DMS53 treated with DMSO at 0.1 percent for 48 hours (cell line): ENCODE measurements around the gene FAM13A.
"Not testable (repeated sequence)": the region's sequence is repeated elsewhere in the genome, so short reads cannot be mapped to it uniquely, and the experiment has no call there.

ENCODE experiments used
- DNase-seq: peaks from one replicate; lab custom pipeline; 2025; ENCODE audit not compliant: unreplicated experiment; lab: John Stamatoyannopoulos, UW

Gene FAM13A

DNA sequence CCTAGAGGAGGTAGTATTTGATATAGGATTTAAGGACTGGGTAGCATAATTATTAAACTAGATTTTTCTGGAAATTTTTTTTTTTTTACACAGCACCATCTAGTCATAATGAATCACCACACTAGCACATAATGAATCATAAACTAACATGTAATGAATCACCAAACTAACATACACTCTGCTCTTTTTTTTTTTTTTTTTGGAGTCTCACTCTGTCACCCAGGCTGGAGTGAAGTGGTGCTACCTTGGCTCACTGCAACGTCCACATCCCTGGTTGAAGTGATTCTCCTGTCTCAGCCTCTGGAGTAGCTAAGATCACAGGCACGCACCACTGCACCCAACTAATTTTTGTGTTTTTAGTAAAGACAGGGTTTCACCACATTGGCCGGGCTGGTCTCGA, 92.5 kb downstream of the FAM13A start:
- peak; percentile 54 for DNase-seq

DNA sequence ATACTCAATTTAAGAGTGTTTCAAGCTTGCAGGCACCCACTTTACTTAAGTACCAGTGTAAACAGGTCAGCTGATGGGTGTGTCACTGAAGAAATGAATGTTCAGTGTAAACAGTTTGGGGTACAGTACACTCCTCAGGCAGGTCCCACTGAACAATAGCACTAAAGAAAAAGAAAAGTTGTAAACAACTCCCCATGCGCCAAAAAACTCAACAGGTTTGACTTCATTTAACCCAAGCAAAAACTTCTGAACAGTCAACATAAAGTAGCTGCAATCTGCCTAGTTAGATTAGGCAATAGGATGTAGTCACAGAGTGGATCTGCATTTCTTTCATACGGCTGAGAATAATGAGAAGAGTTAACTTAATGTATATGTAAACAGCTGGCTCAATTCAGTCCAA, 93.2 kb downstream of the FAM13A start:
- DNase-seq, result peak; percentile 39

DNA sequence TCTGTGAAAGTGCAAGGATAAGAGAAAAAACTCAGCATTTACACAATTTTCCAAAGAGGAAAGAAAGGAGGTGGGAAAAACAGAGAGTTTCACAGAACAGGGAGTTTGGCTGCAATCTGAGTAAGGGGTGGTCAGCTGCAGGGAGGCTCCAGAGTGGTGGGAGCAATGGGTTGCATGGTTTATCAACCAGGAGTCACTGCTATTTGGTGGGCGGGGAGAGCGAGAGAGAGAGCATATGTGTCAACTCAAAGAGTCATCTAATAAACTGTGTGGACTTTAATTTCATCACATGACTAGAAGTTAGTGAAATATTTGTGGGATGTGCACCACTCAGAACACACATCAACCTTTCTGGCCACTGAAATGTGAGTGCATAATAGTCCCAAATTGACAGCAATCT, 94.6 kb downstream of the FAM13A start:
- DNase-seq, result no peak

DNA sequence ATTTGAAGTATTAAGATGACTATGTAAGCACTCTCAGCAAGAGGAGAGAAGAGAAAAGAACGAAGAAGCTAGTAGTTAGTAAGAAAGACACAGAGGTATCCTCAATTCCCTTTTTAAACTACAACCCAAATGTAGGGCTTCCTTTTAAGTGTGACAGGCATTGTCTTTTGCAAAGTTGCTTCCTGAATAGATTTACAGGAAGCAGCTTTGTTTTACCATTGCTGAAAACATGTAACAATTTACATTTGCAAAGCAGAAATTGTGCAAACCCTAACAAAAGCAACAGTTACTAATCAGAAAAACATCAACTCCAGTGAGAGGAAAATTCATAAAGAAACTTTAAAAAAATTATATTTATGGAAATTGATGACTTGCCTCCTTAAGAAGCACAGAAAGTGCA, 96.4 kb downstream of the FAM13A start:
- no peak for DNase-seq

DNA sequence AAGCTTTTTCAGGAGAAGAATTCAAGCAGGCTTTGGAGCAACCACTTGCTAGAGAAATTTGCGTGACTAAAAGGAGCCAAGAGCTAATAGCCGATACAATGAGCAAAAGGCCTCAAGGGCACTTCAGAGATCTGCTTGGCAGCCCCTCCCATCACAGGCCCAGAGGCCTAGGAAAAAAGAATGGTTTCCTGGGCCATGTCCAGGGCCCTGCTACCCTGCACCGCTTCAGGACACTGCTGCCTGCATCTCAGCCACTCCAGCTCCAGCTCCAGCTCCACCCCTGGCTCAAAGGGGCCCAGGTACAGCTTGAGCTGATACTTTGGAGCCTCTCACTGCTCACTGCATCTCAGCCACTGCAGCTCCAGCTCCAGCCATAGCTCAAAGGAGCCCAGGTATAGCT, 98.9 kb downstream of the FAM13A start:
- DNase-seq, result no peak

DNA sequence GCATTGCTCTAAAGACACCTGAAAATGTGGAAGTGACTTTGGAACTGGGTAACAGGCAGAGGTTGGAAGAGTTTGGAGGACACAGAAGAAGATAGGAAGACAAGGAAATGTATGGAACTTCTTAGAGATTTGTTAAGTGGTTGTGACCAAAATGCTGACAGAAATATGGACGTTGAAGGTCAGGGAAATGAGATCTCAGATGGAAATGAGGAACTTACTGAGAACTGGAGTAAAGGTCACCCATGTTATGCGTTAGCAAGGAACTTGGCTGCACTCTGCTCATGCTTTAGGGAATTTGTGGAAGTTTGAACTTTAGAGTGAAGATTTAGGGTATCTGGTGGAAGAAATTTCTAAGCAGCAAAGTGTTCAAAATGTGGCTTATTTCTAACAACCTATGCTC, 99.4 kb downstream of the FAM13A start:
- DNase-seq, result no peak

DNA sequence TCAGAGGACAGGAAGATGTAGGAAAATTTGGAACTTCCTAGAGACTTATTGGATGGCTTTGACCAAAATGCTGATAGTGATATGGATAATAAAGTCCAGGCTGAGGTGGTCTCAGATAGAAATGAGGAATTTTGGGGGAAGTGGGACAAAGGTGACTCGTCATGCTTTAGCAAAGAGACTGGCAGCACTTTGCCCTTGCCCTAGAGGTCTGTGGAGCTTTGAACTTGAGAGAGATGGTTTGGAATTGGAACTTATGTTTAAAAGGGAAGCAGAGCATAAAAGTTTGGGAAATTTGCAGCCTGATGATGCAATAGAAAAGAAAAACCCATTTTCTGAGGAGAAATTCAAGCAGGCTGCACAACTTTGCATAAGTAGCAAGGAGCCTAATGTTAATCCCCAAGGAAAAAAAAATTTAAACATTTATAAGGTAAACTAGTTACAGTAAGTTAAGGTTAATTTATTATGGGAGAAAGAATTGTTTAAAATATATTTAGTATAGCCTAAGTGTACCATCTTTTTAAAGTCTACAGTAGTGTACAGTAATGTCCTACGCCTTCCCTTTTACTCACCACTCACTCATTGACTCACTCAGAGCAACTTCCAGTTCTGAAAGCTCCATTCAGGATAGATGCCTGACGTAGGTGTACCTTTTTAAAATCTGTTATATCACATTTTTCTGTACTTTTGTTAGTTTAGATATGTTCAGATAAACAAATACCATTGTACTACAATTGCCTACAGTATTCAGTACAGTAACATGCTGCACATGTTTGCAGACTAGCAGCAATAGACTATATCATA, 101.2 kb downstream of the FAM13A start:
- no peak for DNase-seq

DNA sequence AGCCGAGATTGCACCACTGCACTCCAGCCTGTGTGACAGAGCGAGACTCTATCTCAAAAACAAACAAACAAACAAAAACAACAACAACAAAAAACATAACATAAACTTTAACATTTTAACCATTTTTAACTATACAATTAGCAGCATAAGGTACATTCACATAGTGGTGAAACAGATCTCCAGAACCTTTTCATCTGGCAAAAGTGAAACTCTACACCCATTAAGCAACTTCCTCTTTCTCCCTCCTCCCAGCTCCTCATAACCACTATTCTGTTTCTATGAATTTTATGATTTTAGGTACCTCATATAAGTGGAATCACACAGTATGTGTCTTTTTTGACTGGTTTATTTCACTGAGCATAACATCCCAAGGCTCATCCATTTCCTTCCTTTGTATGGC, 103.6 kb downstream of the FAM13A start:
- DNase-seq, result no peak

DNA sequence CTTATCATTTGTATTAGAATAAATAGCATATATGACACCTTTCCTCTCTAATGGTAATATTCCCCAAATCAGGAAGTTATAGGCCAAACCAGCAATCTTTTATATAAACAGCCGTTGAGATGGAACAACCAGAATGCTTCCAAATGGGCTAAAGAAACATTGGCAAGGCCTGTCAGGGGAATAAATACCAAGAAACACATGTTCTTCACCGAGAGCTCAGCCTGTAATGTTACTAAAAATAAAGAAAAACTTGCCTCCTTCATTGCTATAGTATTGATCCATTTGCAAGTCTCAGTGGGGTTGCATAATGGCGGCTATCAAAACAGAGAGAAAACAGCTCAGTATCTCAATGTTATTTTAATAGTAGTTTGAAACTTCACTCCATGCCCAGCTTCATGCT, 104.9 kb downstream of the FAM13A start:
- no peak for DNase-seq

DNA sequence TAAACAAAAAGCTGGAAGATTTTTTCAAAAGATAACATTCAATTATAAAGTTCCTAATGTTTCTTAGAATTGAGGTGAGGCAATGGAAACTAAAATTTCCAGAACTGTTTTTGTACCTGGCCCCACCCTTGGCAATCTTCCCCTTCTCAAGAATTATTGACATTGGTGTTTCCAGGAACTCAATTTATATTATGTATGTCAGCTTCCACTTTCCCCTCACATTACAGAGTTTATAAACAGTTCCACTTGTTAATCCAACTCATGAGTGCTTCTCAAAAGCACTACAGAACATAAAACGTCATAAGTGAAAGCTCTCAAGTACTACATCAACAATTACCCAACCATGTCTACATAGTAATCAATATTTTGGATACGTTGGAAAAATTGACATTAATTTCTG, 107.4 kb downstream of the FAM13A start:
- DNase-seq, result peak; percentile 56

DNA sequence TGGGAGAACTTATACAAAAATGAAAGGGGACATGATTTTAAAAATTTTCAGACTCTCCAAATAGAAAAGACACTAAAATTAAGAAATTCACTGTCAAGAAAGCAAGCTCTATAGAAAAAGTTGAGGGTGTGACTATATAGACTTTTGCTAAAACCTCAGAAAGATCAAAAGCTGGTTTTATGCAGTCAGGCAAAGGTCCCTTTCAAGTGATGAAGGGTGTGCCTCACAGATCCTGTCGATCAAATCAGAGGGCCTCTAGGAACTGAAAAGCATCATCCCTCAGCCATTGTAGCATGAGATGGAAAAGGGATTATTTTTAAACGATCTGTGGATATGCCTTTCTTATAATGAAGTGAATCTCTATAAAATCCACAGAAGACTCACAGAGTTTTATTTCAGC, 116.5 kb downstream of the FAM13A start:
- no peak for DNase-seq

DNA sequence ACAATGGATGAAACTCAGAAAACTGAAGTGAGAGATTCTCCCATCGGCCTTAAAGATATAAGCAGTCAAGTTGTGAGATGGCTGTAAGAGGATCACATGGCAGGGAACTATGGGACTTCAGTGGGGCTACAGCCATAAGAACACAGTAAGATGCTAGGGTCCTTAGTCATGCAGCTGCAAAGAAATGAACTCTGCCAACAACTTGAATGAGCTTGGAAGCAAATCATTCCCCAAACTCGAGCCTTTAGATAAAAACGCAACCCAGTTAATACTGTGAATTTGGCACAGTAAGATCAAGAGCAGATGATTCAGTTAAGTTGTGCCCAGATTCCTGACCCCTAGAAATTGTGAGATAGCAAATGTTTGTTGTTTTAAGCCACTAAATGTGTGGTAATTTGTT, 117.3 kb downstream of the FAM13A start:
- DNase-seq, result no peak

DNA sequence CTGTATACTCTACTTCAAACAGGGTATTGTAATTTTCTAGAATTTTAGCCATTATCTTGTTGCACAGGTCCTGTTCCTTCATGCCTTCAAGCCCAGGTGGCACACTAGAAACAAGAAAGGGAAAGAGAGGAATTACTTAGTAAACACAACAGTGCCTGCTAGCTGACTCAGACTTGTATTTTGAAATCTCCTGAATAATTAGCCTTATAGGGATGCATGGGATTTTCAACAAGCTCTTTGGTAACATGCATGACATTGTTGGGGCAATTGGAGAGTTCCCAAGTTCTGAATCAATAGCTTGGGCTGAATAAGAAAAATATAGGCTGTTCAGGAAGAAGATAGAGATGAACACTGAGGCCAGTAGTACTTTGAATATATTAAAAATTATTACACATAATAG, 118.8 kb downstream of the FAM13A start:
- no peak for DNase-seq

DNA sequence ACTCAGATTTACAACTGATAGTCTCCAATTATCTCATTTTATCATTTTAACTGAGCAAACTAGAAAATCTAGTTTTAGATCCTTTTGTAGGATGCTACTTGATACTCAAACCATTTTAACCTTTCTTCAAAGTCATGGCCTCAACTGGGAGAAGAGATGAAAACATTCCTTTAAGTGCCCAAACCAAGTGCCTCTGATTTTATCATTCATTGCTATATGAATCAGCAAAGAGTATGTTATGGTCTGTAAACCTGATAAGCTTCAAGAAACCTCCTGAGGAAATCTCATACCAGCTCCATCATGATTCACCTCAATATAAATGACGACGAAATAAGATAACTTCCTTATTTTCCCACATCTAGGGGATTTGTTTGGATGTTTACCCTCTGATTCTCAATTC, 119.9 kb downstream of the FAM13A start:
- no peak for DNase-seq

DNA sequence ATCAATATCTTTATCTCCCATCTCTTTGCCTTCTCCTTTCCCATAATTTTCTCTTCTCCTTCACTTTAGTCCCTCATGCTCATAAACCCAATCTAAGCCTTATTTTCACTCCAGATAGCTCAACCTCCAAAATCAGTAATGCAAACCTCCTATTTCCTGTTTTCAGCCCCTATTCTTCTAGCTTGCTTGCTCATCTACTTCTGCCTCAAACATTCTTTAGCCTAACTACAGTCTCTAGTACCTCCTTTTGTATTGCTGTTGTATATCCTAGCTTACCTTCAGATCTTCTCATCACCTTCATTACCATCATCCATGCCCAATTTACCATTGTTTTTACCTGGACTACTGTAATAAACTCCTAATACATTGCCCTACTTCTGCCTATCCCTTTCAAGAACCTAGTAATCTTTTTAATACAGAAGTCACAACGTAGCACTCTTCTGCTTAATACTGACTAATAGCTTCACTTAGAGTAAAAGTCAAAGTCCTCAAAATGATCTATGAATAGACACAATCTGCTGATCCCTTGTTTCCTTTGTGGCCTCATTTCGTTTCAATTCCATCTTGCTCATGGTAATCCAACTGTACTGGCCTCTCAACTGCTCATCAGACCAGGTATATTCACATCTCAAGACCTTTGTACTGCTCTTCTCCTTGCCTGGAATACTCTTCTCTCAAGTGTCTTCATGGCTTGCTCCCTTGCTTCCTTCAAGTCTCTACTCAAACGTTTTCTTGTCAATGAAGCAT, 123.4 kb downstream of the FAM13A start:
- DNase-seq, result no peak

DNA sequence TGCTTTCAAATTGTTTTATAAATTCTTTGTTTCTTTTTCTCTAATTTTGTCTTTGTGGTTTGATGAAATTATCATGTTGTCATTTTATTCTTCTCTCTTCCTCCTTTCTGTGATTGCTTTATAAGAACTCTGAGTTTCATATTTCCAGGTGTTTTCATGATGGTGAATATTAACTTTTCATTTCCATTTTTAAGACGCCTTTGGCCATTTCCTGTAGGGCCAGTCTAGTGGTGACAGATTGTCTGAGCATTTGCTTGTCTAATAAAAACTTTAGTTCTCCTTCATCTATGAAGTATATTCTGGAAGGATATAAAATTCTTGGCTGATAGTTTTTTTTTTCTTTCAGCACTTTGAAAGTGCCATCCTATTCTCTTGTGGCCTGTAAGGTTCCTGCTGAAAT, 128.1 kb downstream of the FAM13A start:
- no peak for DNase-seq

DNA sequence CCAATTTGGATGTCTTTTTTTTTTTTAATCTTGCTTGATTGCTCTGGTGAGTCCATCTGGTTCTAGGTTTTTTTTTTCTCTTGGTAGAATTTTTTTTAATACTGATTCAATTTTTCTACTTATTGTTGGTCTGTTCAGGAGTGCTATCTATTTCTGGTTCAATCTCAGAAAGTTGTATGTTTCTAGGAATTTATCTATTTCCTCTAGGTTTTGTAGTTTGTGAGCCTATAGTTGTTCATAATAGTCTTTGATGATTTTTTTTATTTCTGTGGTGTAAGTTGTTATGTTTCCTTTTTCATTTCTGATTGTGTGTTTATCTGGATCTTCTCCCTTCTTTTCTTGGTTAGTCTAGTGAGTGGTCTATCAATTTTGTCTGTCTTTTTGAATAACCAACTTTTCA, 129.6 kb downstream of the FAM13A start:
- no peak for DNase-seq

DNA sequence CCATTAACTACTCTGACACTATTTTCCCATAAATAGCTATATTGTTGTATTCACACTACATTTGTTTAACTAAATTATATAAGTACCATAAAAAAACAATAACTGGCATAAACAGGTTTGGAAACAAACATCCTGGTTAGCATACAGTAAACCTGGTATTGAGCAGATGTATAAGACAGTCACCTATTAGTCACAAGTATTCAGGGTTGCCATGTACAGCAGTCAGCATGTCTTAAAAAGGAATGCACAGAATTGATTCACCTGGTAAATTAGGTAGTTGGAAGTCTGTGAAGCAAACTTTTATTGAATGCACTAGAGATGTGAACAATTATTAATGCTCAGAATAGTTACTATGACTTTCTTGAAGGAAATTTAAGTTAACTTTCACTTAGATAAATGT, 137.9 kb downstream of the FAM13A start:
- no peak for DNase-seq

DNA sequence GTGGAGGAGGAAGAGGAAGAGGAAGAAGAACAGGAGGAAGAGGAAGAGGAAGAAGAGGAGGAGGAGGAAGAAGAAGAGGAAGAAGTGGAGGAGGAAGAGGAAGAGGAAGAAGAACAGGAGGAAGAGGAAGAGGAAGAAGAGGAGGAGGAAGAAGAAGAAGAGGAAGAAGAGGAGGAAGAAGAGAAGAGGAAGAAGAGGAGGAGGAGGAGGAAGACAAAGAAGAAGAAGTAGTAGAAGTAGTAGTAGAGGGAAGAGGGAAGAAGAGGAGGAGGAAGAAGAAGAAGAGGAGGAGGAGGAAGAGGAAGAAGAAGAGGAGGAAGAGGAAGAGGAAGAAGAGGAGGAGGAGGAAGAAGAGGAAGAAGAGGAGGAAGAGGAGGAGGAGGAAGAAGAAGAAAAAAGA, 143.8 kb downstream of the FAM13A start:
- DNase-seq, result not testable (repeated sequence)

DNA sequence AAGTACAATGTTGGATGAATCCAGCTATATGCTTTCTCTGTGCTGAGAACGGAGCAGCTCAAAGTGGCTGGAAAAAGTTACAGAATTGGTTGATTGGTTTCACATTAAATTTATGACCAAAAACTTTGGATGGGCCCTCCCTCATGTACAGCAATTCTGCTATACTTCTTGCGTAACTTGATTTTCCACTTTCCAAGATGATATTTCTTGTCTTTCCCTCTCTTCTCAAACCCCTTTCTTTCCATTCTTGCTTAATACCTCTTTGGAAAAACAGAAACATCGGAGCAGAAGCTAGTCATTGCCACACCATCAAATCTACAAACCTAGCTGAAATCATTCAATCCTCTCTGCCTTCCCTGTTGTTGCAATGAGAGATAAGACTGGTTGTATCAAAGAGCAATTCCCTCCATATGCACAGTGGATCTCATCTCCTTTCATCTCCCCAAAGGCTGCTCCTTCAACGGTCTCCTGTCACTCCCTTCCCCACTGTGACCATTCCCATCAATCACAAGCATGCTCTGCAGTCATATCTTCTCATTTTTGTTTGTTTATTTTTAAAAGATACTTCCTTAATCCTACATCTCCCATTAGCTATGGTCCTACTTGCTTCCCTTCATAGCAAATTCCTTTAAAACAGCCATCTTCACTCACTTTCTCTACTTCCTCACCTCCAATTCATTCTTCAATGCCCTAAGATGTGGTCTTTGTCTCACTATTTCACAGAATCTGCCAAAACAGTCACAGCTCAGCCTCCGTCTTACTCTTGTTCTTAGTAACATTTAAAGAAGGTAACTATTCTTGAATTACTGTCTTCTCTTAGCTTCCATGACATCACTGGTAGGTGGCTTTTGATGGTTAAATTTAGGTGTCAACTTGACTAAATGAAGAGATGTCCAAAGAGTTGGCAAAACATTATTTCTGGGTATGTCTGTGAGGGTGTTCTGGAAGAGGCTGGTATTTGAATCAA, 145.5 kb downstream of the FAM13A start:
- DNase-seq, result no peak

DNA sequence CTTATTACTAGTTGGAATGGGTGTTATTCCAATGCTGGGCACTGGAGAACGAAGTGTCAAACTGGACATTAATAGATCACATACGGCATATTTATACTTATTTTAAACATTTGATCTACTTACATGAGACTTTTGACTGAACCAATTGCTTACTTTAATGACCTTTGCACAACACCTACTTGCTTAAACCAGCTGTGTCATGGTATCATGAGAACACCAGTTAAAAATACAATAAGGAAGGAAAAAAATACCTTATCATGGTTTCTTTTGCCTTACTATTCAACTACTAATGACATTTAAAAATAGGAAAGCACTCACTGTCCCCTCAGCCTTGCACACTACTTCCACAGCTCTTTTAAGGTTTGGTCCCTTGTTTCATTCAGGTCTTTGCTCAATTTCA, 146.9 kb downstream of the FAM13A start:
- no peak for DNase-seq

DNA sequence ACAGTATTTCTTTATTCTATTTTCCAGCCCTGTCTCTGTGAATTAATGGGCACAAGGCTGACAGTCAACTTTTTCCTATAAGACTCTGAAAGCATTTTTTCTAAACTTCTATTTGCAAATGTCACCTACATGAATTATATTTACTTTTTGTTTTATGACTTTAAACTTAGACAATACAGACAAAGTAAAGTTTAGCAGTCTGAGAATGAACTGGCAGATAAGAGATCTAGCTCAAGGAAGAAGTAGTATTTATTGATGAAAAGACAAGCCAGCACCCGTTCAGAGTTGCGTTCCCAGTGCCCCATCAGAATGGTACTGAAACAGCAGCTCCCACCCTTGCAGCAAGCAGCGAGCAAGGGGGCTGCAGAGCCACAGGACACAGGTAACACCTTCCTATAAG, 148.5 kb downstream of the FAM13A start:
- DNase-seq, result no peak
